Thyroid gland (tissue), 4 donors: ENCODE results near the gene CELA1.

ENCODE experiments used
- POLR2A ChIP-seq, 2 donors: fragments of 450-650 bp; IDR thresholded peaks; one replicate each; pipeline ENCODE4 v1.6.1; 2017; ENCODE audit warnings: antibody characterized with exemption in 2 of 2, mild to moderate bottlenecking in 2 of 2, moderate library complexity in 1 of 2
- TF ChIP-seq, protein P1 (sequence below), 6 experiments: fragments of 200-600 bp in 3 of 6; fragments of 450-650 bp in 3 of 6; sonication (generic) in 3 of 6; IDR thresholded peaks; one replicate each; pipeline ENCODE4 v1.5.1; 2016 to 2019; ENCODE audit warnings: antibody characterized with exemption in 6 of 6, mild to moderate bottlenecking in 2 of 6, inconsistent platforms in 1 of 6, moderate library complexity in 1 of 6

DNA sequence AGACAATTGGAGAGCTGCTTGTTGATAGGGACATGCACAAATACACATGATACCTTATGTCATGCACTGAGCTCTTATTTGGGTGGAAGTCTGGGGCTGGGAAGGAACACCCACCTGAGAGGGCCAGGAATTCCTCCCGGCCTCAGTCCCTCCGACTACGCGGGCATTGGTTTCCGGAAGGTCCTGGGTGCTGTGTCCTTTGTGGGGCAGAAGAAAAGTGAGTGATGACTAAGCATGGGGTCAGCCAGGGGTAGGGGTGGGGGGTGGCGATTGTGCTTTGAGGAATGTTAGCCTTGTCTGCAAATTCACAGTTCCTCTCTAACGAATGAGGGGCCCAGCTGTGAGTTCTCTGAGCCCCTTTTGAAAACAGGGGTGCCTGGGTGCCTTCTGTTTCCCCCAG lies 798 bp downstream of the CELA1 start:
- TF ChIP-seq, protein P1, sequence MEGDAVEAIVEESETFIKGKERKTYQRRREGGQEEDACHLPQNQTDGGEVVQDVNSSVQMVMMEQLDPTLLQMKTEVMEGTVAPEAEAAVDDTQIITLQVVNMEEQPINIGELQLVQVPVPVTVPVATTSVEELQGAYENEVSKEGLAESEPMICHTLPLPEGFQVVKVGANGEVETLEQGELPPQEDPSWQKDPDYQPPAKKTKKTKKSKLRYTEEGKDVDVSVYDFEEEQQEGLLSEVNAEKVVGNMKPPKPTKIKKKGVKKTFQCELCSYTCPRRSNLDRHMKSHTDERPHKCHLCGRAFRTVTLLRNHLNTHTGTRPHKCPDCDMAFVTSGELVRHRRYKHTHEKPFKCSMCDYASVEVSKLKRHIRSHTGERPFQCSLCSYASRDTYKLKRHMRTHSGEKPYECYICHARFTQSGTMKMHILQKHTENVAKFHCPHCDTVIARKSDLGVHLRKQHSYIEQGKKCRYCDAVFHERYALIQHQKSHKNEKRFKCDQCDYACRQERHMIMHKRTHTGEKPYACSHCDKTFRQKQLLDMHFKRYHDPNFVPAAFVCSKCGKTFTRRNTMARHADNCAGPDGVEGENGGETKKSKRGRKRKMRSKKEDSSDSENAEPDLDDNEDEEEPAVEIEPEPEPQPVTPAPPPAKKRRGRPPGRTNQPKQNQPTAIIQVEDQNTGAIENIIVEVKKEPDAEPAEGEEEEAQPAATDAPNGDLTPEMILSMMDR (IDR thresholded peaks at IDR 0.05), result no peak
- no peak for TF ChIP-seq POLR2A (IDR thresholded peaks at IDR 0.05)
